ENCODE results near the gene XCL1.

GRCh38 chr1:168621356-168621755, 45.0 kb downstream of the XCL1 start:
- TF ChIP-seq GATA2 (IDR thresholded peaks at IDR 0.05; ENCODE audit: low read depth, low read length) (no peak), GATA3 (IDR thresholded peaks at IDR 0.05; ENCODE audit: low read depth, low read length) (no peak)
